H1 (cell line): ENCODE data around the gene SPINK1. TPM values are rescaled to one million over a fixed set of nuclear protein-coding genes. Genes with fewer than 3 reads are reported as not detected.

Experiments used
- CTCF ChIA-PET: fragments of 300-600 bp; sonication (Branson Sonifier 250); formaldehyde crosslinking; loops from one replicate; lab custom pipeline; 2021; ENCODE audit not compliant: partially characterized antibody; lab: Charles Lee
- POLR2A ChIA-PET: fragments of 300-600 bp; sonication (Branson Sonifier 250); formaldehyde crosslinking; loops from one replicate; lab custom pipeline; 2021; ENCODE audit warnings: inconsistent platforms; ENCODE audit not compliant: partially characterized antibody; lab: Charles Lee
- DNase-seq, 2 experiments: peaks; one replicate each; pipeline versions ENCODE4 v3.0.0 to v3.0.0-alpha.2; 2010 to 2022; ENCODE audit warnings: low spot score in 2 of 2, low read depth in 1 of 2, mixed read lengths in 1 of 2
- FAIRE-seq: peaks from 2 replicates; lab custom pipeline; 2011; peaks lifted over from hg19 to GRCh38; lab: Jason Lieb, UNC
- H2AFZ ChIP-seq: 2 replicates; pipeline ENCODE4 v1.8.1; 2012; ENCODE audit warnings: low read length, inconsistent platforms
- H2AK5ac ChIP-seq: 2 replicates; pipeline ENCODE4 v1.6.1; 2013; ENCODE audit warnings: low read depth, low read length
- H2BK120ac ChIP-seq: replicated peaks from 2 replicates; pipeline ENCODE3; 2013; ENCODE audit warnings: low read depth, low read length, inconsistent platforms
- H2BK12ac ChIP-seq: 2 replicates; pipeline ENCODE4 v1.6.1; 2013; ENCODE audit warnings: low read depth, low read length
- H2BK15ac ChIP-seq: 2 replicates; pipeline ENCODE4 v1.6.1; 2013; ENCODE audit warnings: low read length
- H2BK20ac ChIP-seq: 2 replicates; pipeline ENCODE4 v1.6.1; 2013; ENCODE audit warnings: low read length
- H2BK5ac ChIP-seq: 2 replicates; pipeline ENCODE4 v1.6.1; 2013; ENCODE audit warnings: low read depth, low read length
- H3K14ac ChIP-seq: 2 replicates; pipeline ENCODE4 v1.6.1; 2013; ENCODE audit warnings: inconsistent platforms; ENCODE audit not compliant: insufficient read length
- H3K18ac ChIP-seq: 2 replicates; pipeline ENCODE4 v1.6.1; 2013; ENCODE audit warnings: low read length; ENCODE audit errors: extremely low read depth
- H3K23ac ChIP-seq: 2 replicates; pipeline ENCODE4 v1.6.1; 2013; ENCODE audit warnings: inconsistent platforms; ENCODE audit not compliant: insufficient read length
- H3K23me2 ChIP-seq: 2 replicates; pipeline ENCODE4 v1.6.1; 2013; ENCODE audit warnings: low read depth, low read length
- H3K27ac ChIP-seq: 2 replicates; pipeline ENCODE4 v1.6.1; 2011; ENCODE audit warnings: low read depth, low read length, inconsistent platforms
- H3K27me3 ChIP-seq, 4 experiments: replicated peaks in 1 of 4; 1 replicate in 1 of 4; 2 replicates in 3 of 4; pipeline versions ENCODE4 v1.6.1 to v1.8.1; 2011 to 2013; ENCODE audit warnings: low read length in 3 of 4, mild to moderate bottlenecking in 3 of 4, inconsistent platforms in 2 of 4, mixed read lengths in 2 of 4, moderate library complexity in 1 of 4; ENCODE audit not compliant: control insufficient read depth in 3 of 4, insufficient read depth in 3 of 4; ENCODE audit errors: extremely low read depth in 1 of 4
- H3K36me3 ChIP-seq, 4 experiments: 2 replicates each; pipeline versions ENCODE4 v1.6.1 to v1.8.1; 2011 to 2013; ENCODE audit warnings: mild to moderate bottlenecking in 4 of 4, low read length in 3 of 4, moderate library complexity in 2 of 4, control low read depth in 1 of 4, inconsistent platforms in 1 of 4; ENCODE audit not compliant: insufficient read depth in 4 of 4, control insufficient read depth in 2 of 4
- H3K4ac ChIP-seq: replicated peaks from 2 replicates; pipeline ENCODE3; 2013; ENCODE audit warnings: low read length, low read depth, mixed read lengths, inconsistent platforms; ENCODE audit not compliant: insufficient read length
- H3K4me1 ChIP-seq, 4 experiments: replicated peaks in 1 of 4; 1 replicate in 1 of 4; 2 replicates in 3 of 4; pipeline versions ENCODE4 v1.6.1 to v1.8.1; 2011 to 2013; ENCODE audit warnings: low read length in 3 of 4, inconsistent platforms in 2 of 4, mixed read lengths in 1 of 4; ENCODE audit not compliant: insufficient read depth in 4 of 4, control insufficient read depth in 3 of 4
- H3K4me2 ChIP-seq, 2 experiments: 2 replicates each; pipeline versions ENCODE4 v1.6.1 to v1.8.1; 2011 to 2013; ENCODE audit warnings: low read depth in 2 of 2, low read length in 2 of 2, control low read depth in 1 of 2, inconsistent platforms in 1 of 2, mild to moderate bottlenecking in 1 of 2; ENCODE audit not compliant: insufficient read depth in 1 of 2
- H3K4me3 ChIP-seq, 4 experiments: fragments of 200-600, 300-600 bp in 1 of 4; sonication (generic), shearing (Covaris generic), sonication (Bioruptor Twin) in 1 of 4; 2 replicates each; pipeline versions ENCODE4 v1.5.1 to v1.8.1; 2011 to 2016; ENCODE audit warnings: low read length in 4 of 4, low read depth in 3 of 4, control low read depth in 2 of 4, inconsistent platforms in 2 of 4, mild to moderate bottlenecking in 2 of 4, mixed read lengths in 1 of 4, moderate library complexity in 1 of 4; ENCODE audit not compliant: insufficient read depth in 2 of 4; ENCODE audit errors: extremely low read depth in 1 of 4
- H3K56ac ChIP-seq: replicated peaks from 2 replicates; pipeline ENCODE3; 2013; ENCODE audit warnings: low read depth, mild to moderate bottlenecking, mixed read lengths, low read length, inconsistent platforms; ENCODE audit not compliant: insufficient read length
- H3K79me1 ChIP-seq: 2 replicates; pipeline ENCODE4 v1.6.1; 2013; ENCODE audit warnings: low read depth, low read length, control low read depth
- H3K79me2 ChIP-seq, 2 experiments: 2 replicates each; pipeline versions ENCODE4 v1.6.1 to v1.8.1; 2012 to 2013; ENCODE audit warnings: low read length in 2 of 2, mild to moderate bottlenecking in 2 of 2, inconsistent platforms in 1 of 2; ENCODE audit not compliant: insufficient read depth in 2 of 2, control insufficient read depth in 1 of 2
- H3K9ac ChIP-seq, 4 experiments: replicated peaks in 1 of 4; 1 replicate in 1 of 4; 2 replicates in 3 of 4; pipeline versions ENCODE4 v1.6.1 to v1.8.1; 2011 to 2013; ENCODE audit warnings: low read depth in 3 of 4, low read length in 3 of 4, control low read depth in 2 of 4, mild to moderate bottlenecking in 2 of 4, moderate library complexity in 2 of 4, inconsistent platforms in 1 of 4; ENCODE audit errors: extremely low read depth in 1 of 4
- H3K9me3 ChIP-seq, 2 experiments: 2 replicates each; pipeline versions ENCODE4 v1.6.1 to v1.8.1; 2012 to 2013; ENCODE audit warnings: mild to moderate bottlenecking in 2 of 2, moderate library complexity in 2 of 2, control low read depth in 1 of 2, inconsistent platforms in 1 of 2, low read depth in 1 of 2, low read length in 1 of 2, mixed read lengths in 1 of 2; ENCODE audit not compliant: insufficient read depth in 2 of 2
- H4K20me1 ChIP-seq, 2 experiments: replicated peaks in 1 of 2; 2 replicates each; pipeline versions ENCODE3 to v1.8.1; 2011 to 2013; ENCODE audit warnings: inconsistent platforms in 2 of 2, low read length in 2 of 2, mild to moderate bottlenecking in 1 of 2; ENCODE audit not compliant: insufficient read depth in 2 of 2, control insufficient read depth in 1 of 2
- H4K5ac ChIP-seq: 2 replicates; pipeline ENCODE4 v1.6.1; 2013; ENCODE audit warnings: low read length, low read depth, mixed read lengths, inconsistent platforms; ENCODE audit not compliant: insufficient read length
- H4K8ac ChIP-seq: 2 replicates; pipeline ENCODE4 v1.8.0; 2013; ENCODE audit warnings: mild to moderate bottlenecking, moderate library complexity, low read length, inconsistent platforms; ENCODE audit not compliant: insufficient read depth; ENCODE audit errors: extremely low read depth
- H4K91ac ChIP-seq: replicated peaks from 2 replicates; pipeline ENCODE3; 2013; ENCODE audit warnings: low read length, mixed read lengths, inconsistent platforms; ENCODE audit not compliant: insufficient read length
- ATF3 ChIP-seq: IDR thresholded peaks from 2 replicates; pipeline ENCODE4 v1.6.1; 2011; ENCODE audit warnings: low read depth, mild to moderate bottlenecking, low read length; ENCODE audit not compliant: insufficient read depth
- CBX5 ChIP-seq: fragments of 300-800, 300-1000 bp; sonication (generic); IDR thresholded peaks from 2 replicates; pipeline ENCODE4 v1.7.1; 2016; ENCODE audit warnings: antibody characterized with exemption, low read length, low read depth
- CEBPB ChIP-seq: IDR thresholded peaks from 2 replicates; pipeline ENCODE4 v1.6.1; 2012; ENCODE audit warnings: low read depth, low read length
- JUND ChIP-seq: IDR thresholded peaks from 2 replicates; pipeline ENCODE4 v1.6.1; 2011; ENCODE audit warnings: mild to moderate bottlenecking, improper control_type of control experiment, low read length
- PHF8 ChIP-seq: fragments of 200-600 bp; sonication (generic); conservative IDR thresholded peaks from 2 replicates; pipeline ENCODE4 v1.7.1; 2012; ENCODE audit warnings: low read depth, mild to moderate bottlenecking, inconsistent platforms, low read length, moderate library complexity
- RXRA ChIP-seq: IDR thresholded peaks from 2 replicates; pipeline ENCODE4 v1.6.1; 2011; ENCODE audit warnings: low read depth, mild to moderate bottlenecking, low read length, moderate library complexity; ENCODE audit not compliant: insufficient read depth
- SAP30 ChIP-seq: fragments of 300-600 bp; sonication (generic); IDR thresholded peaks from 2 replicates; pipeline ENCODE4 v1.7.1; 2012; ENCODE audit warnings: low read length, moderate library complexity, mild to moderate bottlenecking, inconsistent platforms; ENCODE audit not compliant: insufficient read depth, insufficient replicate concordance
- SUZ12 ChIP-seq: fragments of 200-600 bp; sonication (generic); IDR thresholded peaks from 2 replicates; pipeline ENCODE4 v1.6.1; 2012; ENCODE audit warnings: mild to moderate bottlenecking, inconsistent platforms, low read length, moderate library complexity, mixed read lengths
- TAF7 ChIP-seq: optimal IDR thresholded peaks from 2 replicates; pipeline ENCODE3; 2011; ENCODE audit warnings: low read depth, mild to moderate bottlenecking, inconsistent platforms, low read length, moderate library complexity, borderline replicate concordance
- WGBS, 2 experiments: shearing (Covaris generic) in 1 of 2; methylation state at CpG; one replicate each; pipeline versions ENCODE4 v1.1.6 to v1.1.7; 2013 to 2015; ENCODE audit warnings: low lambda C conversion rate in 2 of 2, mixed read lengths in 2 of 2, inconsistent platforms in 1 of 2, low coverage in 1 of 2, missing lambda C conversion rate in 1 of 2; ENCODE audit not compliant: insufficient replicate concordance in 2 of 2, insufficient coverage in 1 of 2, insufficient read length in 1 of 2; ENCODE audit errors: extremely low coverage in 1 of 2, missing lambda C conversion rate in 1 of 2; 5-methylcytosine and 5-hydroxymethylcytosine counted together
- polyA plus RNA-seq, 7 experiments: library from polyadenylated mRNA; depleted of rRNA in 3 of 7; stranded (reverse) in 5 of 7; unstranded in 2 of 7; fragments of >200 nt in 5 of 7; fragments of 200-250 nt in 2 of 7; gene quantifications; 1 replicate in 5 of 7; 2 replicates in 1 of 7; 4 replicates in 1 of 7; pipeline versions ENCODE4 v1.2.1 to v1.2.3, GENCODE V29; 2011 to 2013; ENCODE audit warnings: missing spikeins in 2 of 7, mixed read lengths in 2 of 7
- total RNA-seq: library from RNA; stranded (reverse); fragmentation: NEBNext Ultra II Directional; extraction: Animal tissue kit (Norgen Biotek cat#: 25700); gene quantifications from 2 replicates; pipeline ENCODE4 v1.2.1, GENCODE V29; 2021
- TF ChIP-seq, protein P1 (sequence below), 3 experiments: IDR thresholded peaks; 1 replicate in 2 of 3; 2 replicates in 1 of 3; pipeline versions ENCODE4 v1.5.1 to v1.6.1; 2011; ENCODE audit warnings: low read length in 3 of 3, mild to moderate bottlenecking in 3 of 3, inconsistent platforms in 2 of 3, low read depth in 1 of 3, moderate library complexity in 1 of 3; ENCODE audit not compliant: insufficient read depth in 1 of 3; ENCODE audit errors: control extremely low read depth in 1 of 3

The SPINK1 gene
- total and polyA plus RNA-seq, 2 of the 8 experiments (the other 6 are each of a cell fraction or from before 2014, with no cell fraction given), result 0.48 to 1.3 TPM

- no peak overlapping the region for H2AK5ac ChIP-seq
- no peak overlapping the region for H2BK120ac ChIP-seq
- H4K91ac ChIP-seq, result no peak overlapping the region
- no peak overlapping the region for H3K56ac ChIP-seq
- H3K9ac ChIP-seq, result no peak overlapping the region
- no peaks in the 10 kb centered on the region for H3K79me1 ChIP-seq
- no peak overlapping the region for H3K4ac ChIP-seq
- H3K14ac ChIP-seq, result no peak overlapping the region
- no peak overlapping the region for H3K4me2 ChIP-seq
- no peak overlapping the region for H4K8ac ChIP-seq
- 87% methylated on average over 2 of the region's 2 CpGs; no CpG with 5 or more reads in 1 of the 2 experiments for WGBS, 2 experiments
- no peak overlapping the region for H2BK20ac ChIP-seq
- H3K23me2 ChIP-seq, result peaks cover 5% of the 10 kb centered on the region; the same call in 1 of the 2 replicates
- no peaks in the 10 kb centered on the region for H3K27me3 ChIP-seq
- no peak overlapping the region for H2AFZ ChIP-seq
- H3K4me3 ChIP-seq, result no peak overlapping the region
- H3K36me3 ChIP-seq, result no peaks in the 10 kb centered on the region
- no peak overlapping the region for H3K27ac ChIP-seq
- no peaks in the 10 kb centered on the region for H4K20me1 ChIP-seq
- peaks cover 0 to 7% of the 10 kb centered on the region in 2 experiments; a peak in 2 of 4 replicates for H3K79me2 ChIP-seq
- no peaks in the 10 kb centered on the region for H3K9me3 ChIP-seq
- H2BK12ac ChIP-seq, result no peak overlapping the region
- DNase-seq (no peak), FAIRE-seq (no peak)
- no peak overlapping the region for H4K5ac ChIP-seq
- H2BK5ac ChIP-seq, result no peak overlapping the region
- POLR2A ChIA-PET, result no interaction called here
- no peak overlapping the region for H2BK15ac ChIP-seq
- H3K4me1 ChIP-seq, result peaks cover 0 to 3% (median 0%) of the 10 kb centered on the region in 4 experiments; a peak in 2 of 7 replicates
- no peak overlapping the region for H3K23ac ChIP-seq
- no peak overlapping the region for H3K18ac ChIP-seq
- CTCF ChIA-PET, result no interaction called here
- TF ChIP-seq RXRA (no peak), CBX5 (no peak), CEBPB (no peak), PHF8 (no peak), SAP30 (no peak), SUZ12 (no peak), JUND (no peak), ATF3 (no peak), TAF7 (no peak)
- TF ChIP-seq, protein P1, sequence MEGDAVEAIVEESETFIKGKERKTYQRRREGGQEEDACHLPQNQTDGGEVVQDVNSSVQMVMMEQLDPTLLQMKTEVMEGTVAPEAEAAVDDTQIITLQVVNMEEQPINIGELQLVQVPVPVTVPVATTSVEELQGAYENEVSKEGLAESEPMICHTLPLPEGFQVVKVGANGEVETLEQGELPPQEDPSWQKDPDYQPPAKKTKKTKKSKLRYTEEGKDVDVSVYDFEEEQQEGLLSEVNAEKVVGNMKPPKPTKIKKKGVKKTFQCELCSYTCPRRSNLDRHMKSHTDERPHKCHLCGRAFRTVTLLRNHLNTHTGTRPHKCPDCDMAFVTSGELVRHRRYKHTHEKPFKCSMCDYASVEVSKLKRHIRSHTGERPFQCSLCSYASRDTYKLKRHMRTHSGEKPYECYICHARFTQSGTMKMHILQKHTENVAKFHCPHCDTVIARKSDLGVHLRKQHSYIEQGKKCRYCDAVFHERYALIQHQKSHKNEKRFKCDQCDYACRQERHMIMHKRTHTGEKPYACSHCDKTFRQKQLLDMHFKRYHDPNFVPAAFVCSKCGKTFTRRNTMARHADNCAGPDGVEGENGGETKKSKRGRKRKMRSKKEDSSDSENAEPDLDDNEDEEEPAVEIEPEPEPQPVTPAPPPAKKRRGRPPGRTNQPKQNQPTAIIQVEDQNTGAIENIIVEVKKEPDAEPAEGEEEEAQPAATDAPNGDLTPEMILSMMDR (IDR thresholded peaks at IDR 0.05; ENCODE audit: control extremely low read depth in 1 of 3, insufficient read depth in 1 of 3, low read depth in 1 of 3, low read length in 3 of 3), result no peak
Observed at GRCh38 chr5:147786142-147786541, 45.3 kb downstream of the SPINK1 start.
